Stimulated activated CD4-positive, alpha-beta T cell treated with anti-CD3 and anti-CD28 coated beads, Interleukin-12 subunit alpha, Interleukin-12 subunit beta, amount 100 ng/mL, for 24 hours (primary cell): ENCODE measurements around the gene SIDT2.

Source experiments
- DNase-seq, 2 experiments: peaks; one replicate each; pipeline ENCODE4 v3.0.0-alpha.2; 2020; ENCODE audit warnings: low read depth in 2 of 2

The SIDT2 gene

DNA sequence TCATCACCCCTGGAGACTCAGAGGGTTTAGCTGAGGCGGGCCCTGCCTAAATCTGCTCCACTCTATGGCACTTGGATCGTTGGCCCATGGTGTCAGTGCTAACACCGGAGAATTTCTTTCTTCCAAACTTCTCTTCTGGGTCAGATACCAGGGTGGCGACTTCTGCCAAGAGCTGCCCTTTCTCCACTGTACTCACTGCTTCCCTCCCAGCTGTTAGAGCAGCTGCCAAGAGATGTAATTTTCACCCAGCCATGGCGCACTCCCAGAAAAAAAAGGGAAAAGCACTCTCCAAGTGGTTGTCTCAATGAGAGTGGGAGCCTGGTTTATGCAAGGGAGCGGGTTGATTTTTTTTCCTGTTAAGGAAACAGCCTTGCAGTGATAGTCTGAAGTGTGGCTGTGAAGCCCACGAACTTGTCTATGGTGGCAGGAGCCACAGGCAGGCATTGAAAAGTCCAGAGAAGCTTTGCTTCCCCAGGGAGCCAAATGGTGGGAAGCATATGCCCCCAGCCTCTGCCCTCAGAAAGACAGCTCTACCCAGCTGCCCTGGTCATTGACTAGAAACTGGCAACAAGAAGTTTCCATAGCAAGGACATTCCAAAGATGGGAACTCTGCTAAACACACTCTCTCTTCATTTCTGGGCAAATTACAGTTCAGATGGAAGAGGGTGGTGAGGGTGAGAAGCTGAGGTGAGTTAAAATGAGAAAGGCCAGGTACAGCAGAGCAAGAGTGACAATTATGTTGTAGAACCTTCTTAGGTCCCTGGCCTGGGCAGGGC lies 42.6 kb downstream of the SIDT2 start:
- DNase-seq = no peak

DNA sequence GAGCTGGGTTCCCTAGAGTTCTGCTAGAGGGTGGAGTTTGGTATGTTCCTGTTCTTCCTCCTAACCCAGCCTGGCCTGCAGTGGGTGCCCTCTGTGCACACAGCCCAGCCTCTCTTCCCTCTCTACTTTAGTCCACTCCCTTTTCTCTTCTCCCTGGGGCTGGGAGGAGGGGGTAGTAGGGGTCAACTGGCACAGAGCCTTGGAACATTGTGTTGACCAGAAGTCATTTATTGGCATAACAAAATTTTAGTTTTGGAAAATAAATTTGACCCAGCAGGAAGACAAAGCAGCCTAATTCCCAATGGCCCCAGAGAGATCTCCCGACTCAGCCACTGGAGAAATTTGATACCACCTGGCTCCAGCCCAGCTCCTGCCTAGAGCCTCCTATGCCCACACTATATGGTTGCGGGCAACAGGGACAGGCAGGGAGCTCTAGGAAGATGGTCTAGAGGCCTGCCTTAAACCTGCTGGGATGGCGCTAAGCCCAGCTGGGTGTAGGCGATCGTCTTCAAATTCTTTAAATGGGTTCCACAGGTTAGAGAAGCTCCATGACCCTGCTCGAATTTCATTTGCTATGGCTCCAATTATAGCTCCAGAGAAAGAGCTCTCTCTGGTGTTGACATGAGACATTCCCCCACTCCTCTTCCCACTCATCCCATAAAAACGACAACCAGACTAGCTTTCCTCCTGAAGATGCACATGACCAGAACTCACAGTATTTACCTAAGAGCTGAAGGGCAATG lies 43.4 kb downstream of the SIDT2 start:
- DNase-seq = no peak

DNA sequence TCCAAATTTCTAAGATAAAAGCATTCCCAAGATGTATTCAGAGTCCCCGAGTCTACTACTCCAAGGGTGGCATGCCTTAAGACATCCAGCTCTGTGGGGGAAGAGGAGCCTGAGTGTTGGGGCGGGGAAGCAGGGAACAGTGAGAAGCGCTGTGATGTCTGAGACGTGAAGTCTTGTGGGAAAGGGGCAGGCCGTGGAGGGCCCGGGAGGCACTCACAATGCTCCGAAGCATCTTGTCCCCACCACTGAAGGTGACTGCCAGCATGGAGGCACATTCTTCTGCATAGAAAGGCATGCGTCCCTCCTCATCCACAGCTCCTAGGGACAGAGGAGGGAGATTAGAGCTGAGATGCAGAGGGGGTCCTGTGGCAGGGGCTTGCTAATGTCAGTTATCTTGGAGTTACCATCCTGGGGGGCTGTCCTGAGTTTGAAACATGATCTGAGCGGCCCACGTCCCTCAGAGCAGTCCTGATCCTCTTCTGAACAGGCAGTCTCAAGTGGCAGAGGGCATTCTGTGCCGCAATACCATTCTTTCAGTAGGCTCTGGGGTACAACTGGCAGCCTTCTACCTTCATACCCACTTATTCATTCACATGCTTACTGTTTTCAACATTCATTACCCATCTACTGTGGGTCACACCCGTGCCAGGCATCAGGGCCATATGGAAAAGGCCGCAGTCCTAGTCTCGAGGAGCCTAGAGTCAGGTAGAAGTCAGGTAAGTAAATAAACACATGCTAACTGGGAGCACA lies 44.6 kb downstream of the SIDT2 start:
- DNase-seq = no peak

DNA sequence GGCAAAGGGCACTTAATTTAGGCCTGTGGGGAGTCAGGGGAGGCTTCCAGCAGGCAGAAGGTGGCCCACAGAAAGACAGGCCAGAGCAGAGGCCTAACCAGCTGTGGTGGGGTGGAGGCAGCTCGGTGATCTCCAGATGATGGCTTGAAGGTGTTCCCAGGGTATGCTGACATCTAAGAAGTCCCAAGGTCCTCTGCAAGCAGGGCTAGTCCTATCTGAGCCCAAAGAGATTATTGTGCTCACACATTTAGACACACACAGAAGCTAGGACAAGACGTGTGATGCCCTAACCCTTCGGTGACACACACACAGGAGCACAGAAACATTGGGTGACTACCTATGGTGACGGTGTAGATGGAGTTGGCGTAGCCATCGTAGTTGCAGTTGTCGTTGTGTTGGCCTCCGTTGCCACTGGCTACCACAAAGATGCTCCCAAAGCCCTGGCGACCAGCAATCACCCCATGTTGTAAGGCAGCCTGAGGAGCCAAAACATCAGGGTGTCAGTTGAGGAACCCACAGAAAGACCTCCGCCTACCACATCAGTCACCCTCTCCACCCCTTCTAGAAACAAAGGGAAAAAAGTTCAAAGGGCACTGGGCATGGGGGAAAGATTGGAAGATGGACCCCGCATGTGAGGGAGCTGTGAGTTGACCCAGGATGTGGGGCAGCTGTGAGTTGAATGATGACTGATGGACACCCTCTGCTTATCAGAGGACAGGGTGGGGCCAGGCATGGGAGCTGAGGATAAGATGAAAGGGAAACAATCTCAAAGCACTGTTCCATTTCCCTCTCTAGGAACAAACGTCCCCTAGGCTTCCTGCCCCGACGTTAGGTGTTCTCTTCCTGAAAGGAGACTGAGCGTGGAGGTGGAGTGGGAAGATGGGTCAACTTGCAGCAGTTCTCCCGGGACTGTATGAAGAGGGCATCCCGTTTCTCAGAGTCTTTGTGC lies 45.5 kb downstream of the SIDT2 start:
- DNase-seq = no peak

DNA sequence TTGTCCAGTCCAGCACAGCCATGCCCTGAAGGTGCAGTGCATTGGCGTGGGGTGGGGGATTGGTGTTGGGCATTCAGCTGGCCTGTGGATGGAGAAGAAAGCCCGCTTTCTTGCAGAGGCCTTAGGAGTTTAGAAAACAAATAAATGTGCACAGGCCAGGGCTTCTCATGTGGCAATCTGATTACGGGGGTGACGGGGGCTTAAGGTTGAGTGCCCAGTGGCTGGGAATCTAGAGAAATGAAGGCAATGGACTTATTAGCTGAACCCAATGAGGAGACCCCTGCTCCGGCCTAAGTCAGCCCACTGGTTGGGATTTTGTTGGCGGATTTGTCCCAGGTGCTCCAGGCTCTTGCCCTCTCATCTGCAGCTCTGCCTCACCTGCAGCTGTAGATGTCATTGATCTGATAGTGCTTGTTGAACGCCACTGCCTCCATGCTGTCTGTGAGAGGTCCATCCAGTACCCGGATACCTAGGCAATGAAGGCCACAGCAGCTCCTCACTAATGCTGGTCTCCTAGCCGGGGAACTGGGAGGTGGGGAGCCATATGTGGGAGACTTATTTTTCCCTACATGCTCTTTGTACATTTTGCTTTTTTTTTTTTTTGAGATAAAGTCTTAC lies 47.1 kb downstream of the SIDT2 start:
- no peak for DNase-seq

DNA sequence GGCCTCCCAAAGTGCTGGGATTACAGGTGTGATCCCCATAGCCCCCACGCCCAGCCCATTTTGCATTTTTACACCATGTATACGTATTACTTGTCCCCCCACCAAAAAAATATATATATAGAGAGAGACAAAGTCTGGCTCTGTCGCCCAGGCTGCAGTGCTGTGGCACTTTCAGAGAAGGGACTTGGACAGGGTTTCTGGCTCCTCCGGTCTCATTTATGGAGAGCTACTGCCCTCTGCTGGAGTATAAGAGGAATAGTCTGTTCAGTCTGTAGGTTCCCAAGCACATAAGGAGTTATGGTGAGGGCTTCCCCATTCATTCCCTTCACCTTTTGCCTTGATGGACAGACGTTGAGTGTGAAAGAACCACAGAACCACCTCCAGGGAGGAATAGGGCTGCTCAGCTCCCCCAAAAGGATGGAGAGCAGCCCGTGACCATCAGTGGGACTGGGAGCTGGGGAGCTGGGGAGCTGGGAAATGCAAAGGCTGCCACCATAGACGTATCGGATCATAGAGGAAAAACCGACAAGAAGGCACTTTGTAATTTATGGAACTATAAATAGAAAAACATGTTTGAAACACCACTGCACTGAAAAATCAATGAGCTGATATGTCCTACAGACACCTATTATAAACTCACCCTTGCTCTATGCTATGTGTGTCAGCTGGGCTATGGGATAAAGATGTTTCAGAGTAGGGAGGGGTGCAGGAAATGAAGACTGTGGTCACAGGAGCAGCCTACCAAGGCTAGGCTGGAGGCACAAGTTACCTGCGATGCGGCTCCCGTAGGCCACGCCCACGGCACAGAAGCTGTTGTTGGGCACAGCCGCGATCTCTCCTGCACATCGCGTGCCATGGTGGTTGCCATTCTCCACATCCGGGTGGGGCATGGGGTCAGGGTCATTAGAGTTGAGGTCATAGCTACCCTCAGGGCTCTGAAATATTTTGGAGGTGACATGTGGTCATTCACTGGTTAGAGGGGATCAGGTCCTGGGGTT lies 48.1 kb downstream of the SIDT2 start:
- DNase-seq = no peak

DNA sequence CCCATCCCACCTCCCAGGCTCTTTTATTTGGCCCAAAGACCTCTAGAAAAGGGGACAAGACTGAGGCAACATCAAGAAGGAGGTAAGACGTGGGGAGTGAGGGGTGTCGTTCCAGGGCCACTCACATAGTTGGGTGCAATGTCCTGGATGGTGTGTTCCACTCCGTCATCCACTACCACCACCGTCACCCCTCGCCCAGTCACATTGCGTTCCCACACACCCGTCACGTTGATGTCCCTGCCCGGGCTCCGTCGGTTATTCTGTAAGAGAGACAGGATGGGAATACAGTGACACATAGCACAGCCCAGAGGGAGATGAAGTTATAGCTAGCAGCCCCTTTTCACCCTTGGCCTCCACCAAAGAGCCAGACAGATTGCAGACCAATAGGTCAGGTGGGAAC lies 49.5 kb downstream of the SIDT2 start:
- no peak for DNase-seq

DNA sequence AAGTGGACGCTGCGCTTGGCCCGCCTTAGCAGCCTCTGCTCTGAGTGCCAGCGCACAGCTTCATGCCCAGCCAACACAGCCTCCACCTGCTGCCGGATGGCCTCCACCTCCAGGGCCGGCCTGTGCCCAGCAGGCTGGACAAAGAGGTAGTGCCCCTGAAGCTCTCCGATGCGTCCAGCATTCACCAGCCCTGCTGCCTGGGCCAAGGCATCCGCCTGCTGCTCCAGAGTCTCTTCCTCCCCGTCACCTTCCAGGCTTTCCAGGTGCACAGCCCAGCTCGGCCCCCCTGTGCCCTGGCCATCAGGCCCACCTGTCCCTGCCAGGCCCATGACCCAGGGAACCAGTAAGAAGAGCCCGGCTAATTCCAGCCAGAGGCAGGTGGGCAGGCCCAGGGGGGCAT lies 50.9 kb downstream of the SIDT2 start:
- DNase-seq = no peak

DNA sequence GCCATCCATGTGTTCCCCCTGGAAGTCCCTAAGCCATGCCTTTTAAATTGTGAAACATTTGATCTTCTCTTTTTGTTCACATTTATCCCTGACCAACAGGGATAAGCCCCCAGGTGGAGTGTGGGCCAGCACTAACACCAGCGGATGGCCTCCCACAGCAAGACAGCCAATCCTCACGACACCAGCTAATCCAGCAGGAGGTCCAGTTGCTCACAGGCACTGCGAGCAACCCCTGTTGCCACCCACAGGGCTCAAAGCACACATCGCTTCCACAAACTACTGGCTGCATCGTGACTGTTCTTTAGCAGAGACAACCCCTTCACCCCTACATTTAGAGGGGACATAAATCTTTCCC lies 51.4 kb downstream of the SIDT2 start:
- DNase-seq = no peak

DNA sequence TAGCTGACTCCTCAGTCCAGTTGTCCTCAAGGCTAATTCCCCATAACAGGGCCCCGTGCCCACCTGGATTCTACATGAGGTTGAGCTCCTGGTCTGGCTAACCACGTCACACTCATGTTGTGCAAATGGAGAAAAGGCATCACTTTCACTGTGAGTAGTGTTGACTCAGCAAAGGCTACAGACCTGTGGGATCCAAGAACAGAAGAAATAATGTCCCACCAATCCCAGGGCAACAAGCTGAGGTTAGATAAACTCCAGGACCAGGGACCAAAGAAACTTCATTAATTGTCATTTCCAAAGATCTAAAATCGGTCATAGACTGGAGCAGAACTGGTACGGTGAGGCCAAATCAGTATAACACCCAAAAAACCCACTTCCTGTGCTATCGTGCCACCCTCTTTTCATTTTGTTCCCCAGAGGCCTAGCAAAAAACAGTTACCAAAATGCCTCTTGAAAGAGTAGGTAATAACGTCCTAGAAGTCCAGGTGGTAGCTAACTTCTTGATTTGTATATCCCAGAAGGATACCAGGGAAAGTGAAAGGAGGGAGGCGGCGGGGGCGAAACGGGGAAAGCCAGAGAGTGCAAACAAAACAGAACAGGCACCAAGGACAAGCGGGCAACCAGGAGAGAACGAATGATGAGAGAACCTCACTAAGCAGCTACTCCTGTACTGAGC lies 51.9 kb downstream of the SIDT2 start:
- peak; percentile 28 to 35 for DNase-seq

DNA sequence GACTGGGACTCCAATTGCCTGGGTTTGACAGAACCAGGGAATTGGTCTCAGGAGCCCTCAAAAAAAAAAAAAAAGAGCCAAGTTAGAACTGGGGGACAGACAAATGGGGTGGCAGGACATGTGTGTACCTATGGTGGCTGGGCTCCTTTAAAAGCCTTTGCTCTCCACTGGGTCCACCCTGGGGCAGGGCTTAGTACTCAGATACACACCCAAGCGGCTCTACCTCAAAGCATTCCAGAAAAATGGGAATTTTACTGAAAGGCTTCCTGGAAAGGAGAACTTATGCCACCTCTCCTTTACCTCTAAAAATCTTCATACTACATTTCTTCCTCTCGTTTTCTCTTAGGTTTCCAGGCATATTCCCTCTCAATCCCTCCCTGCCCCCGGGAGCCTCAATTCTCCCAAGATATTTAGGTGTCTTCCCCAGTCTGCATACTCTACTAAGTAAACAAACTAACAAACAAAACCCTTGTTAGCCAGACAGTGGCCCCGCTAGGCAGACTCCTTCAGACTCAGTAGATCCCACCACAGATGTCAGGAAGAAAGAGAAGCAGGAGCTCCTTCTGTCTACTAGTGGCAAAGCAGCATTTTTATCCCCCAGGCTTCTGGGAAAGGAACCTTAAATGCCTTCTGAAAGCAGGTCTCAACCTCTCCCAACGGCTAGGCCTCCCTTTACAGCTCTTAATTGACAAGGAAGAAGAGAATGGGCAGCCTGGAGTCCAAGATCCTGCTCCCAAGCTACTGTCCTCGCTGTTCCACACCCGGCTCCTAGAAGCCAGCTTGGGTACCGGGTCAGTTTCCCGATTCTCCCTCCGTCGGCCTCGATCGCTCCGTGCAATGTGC lies 52.7 kb downstream of the SIDT2 start:
- DNase-seq = no peak

DNA sequence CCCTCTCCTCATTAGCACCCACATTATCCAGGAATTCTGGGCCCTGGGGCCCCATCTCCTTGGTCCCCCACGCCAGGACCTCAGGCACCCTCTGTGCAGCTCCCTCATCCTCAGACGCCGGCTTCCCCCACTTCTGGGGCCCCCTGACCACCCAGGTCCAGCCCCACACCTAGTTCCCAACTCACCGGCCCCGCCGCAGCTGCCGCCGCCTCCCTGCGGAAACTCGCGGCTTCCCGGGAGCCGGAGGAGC lies 53.2 kb downstream of the SIDT2 start, which contains the start of gene PCSK7:
Gene PCSK7, minus strand, starts transcription at position 232 of the 250 bp plus-strand sequence. CDS start 2,229 bp downstream, outside the sequence.
- DNase-seq = peak; percentile 43 to 60

DNA sequence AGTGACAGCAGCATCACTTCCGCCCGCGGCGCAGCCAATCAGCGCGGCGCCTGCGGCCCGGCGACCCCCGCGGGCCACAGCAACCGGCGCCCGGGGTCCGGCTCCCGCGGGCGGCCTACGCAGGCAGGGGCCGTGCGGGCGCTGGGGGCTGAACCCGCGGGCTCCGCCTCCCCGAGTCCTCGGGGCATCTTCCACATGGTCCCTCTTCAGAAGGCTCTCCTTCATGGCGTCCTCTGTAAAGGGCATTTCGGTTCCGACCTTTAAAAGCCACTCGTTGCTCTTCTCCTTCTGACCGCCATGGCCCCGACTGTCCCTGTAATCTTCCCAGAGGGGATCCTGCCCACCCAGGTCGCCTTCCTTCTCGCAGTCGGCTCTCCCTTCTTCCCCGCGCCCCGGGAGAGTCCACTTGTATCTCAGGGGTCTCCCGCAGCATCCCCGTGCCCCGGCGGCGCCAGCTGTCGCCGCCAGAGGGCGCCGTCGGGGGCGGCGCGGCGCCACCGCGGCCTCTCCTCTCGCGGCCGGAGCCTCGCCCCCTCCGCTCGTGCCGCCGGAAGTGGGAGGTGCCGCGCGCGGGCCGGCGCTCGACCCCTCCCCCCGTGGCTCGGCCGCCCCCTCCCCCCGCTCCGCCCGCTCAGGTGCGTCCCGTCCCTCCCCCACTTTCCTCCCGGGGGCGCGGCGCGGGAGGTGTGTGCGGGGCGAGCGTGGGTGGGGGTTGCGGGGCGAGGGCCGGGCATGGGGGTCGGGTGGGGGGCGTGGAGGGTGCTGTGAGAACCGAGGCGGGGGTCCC lies 53.7 kb downstream of the SIDT2 start, which contains the start of gene RNF214:
Gene RNF214, plus strand, starts transcription at position 580 of the 787 bp plus-strand sequence. CDS start 1,602 bp downstream, outside the sequence.
- DNase-seq = peak; percentile 60 to 62

DNA sequence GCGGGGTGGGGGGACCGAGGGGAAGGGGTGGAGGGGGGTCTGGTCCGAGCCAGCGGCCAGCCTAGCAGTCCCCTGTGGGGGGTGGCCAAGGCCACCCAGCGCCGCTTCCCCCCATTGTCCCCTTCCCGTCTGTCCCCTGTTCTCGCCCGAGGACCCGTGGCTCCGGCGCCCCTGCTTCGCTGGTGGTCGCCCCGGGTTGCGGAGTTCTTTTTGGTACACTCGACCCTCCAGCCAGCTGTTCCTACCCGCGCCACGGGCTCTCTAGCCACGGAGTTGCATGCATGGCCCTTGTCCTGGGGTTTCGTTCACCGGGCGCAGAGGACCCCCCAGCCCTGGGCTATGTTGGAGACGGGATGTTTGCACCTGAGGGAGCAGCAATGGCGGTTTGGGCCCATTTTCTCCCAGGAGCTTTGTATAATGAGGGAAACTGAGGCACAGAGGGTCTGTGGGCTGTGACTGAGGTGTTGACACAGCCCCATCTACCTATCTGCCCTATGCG lies 54.4 kb downstream of the SIDT2 start:
- no peak for DNase-seq

DNA sequence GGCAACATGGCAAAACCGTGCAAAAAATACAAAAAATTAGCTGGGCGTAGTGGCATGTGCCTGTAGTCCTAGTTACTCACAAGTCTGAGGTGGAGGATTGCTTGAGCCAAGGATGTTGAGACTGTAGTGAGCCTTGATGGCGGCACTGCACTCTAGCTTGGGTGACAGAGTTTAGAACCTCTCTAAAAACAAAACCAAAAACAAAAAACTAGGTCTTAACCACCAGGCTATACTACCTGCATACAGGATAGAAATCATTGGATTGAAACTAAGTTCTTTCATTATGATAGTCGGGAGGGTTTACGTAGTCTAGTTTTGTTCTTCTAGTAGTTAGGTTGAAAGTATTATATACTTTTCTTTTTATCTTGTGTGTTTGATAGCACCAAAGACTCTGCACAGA lies 59.7 kb downstream of the SIDT2 start:
- DNase-seq = no peak

DNA sequence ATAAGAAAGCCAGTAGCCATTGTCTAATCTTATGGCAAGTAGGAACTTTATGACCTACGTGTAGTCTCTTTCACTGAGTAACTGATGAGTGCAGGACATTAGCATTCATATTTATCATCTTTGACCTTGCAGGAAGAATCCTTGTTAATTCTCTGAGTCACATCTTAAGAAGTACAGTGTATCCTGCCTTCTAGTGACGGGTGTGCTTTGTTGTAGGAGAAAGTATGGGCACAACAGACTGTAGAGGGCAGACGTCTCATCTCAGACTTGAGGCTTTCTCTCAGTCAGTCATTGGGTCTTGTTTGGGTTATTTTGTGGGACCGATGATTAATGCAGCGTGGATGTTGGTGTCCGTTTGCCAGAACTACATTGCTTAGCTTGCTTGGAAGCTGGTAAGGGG lies 60.8 kb downstream of the SIDT2 start:
- no peak for DNase-seq
